Lower lobe of right lung (tissue), 2 donors: ENCODE data around the gene CMTM7. TPM values are rescaled to one million over a fixed set of nuclear protein-coding genes. Genes with fewer than 3 reads are reported as not detected.

Experiments
- ATAC-seq, 2 donors: fragments of 200-7000 bp; cut with Tn5 transposase; one replicate each; pipeline ENCODE4 v1.9.1; 2020 to 2022; ENCODE audit warnings: mild to moderate bottlenecking in 2 of 2, moderate library complexity in 2 of 2
- DNase-seq: peaks from one replicate; pipeline ENCODE4 v3.0.0-alpha.2; 2020
- H3K27ac ChIP-seq: fragments of 200-600 bp; one replicate; pipeline ENCODE4 v1.8.0; 2022
- H3K27me3 ChIP-seq: fragments of 200-600 bp; one replicate; pipeline ENCODE4 v1.8.0; 2022; ENCODE audit warnings: low read depth
- H3K36me3 ChIP-seq: fragments of 200-600 bp; one replicate; pipeline ENCODE4 v1.8.0; 2022; ENCODE audit warnings: mild to moderate bottlenecking
- H3K4me1 ChIP-seq: fragments of 200-600 bp; one replicate; pipeline ENCODE4 v1.8.0; 2022
- H3K4me3 ChIP-seq: fragments of 200-600 bp; one replicate; pipeline ENCODE4 v1.8.0; 2022; ENCODE audit warnings: mild to moderate bottlenecking
- H3K9me3 ChIP-seq: fragments of 200-600 bp; one replicate; pipeline ENCODE4 v1.8.0; 2022
- CTCF ChIP-seq: fragments of 200-600 bp; IDR thresholded peaks from one replicate; pipeline ENCODE4 v1.8.0; 2022; ENCODE audit warnings: antibody characterized with exemption, mild to moderate bottlenecking
- intact Hi-C: fragments of 100-400 bp; cut with DNase I; formaldehyde crosslinking; loops from one replicate; pipeline ENCODE4 v1.11.0; 2022
- total RNA-seq: library from RNA; stranded (reverse); fragmentation: NEBNext Ultra II Directional; extraction: Animal tissue kit (Norgen Biotek cat#: 25700); gene quantifications from one replicate; pipeline ENCODE4 v1.2.1, GENCODE V29; 2021
- donor health status: DM: no; HTN: yes; CAD: no; lungs with severe emphysema.

The CMTM7 gene
- total RNA-seq, 1 donor from 2014 or later = 49.9 TPM

- no peaks in the 10 kb centered on the region for H3K27me3 ChIP-seq
- H3K4me1 ChIP-seq = peaks cover 26% of the 10 kb centered on the region
- no peak for DNase-seq
- no peak for TF ChIP-seq CTCF
- no peaks in the 10 kb centered on the region for H3K36me3 ChIP-seq
- H3K27ac ChIP-seq = no peak overlapping the region
- no peak overlapping the region for H3K4me3 ChIP-seq
- ATAC-seq = no peak
- intact Hi-C loops = no loop called here
- no peaks in the 10 kb centered on the region for H3K9me3 ChIP-seq
These were observed 39.2 kb downstream of the CMTM7 start for GRCh38 chr3:32430900-32431299.

- Histone ChIP-seq H3K9me3 (no peaks in the 10 kb centered on the region), H3K4me3 (no peak overlapping the region), H3K27ac (no peak overlapping the region), H3K36me3 (no peaks in the 10 kb centered on the region), H3K27me3 (no peaks in the 10 kb centered on the region), H3K4me1 (peaks cover 23% of the 10 kb centered on the region)
- DNase-seq (no peak), ATAC-seq (no peak)
- intact Hi-C loops = no loop called here
- TF ChIP-seq CTCF = no peak
These were observed 39.8 kb downstream of the CMTM7 start for GRCh38 chr3:32431481-32431880.

GRCh38 chr3:32432045-32432710 is 40.5 kb downstream of the CMTM7 start:
- Histone ChIP-seq H3K27me3 (no peaks in the 10 kb centered on the region), H3K36me3 (no peaks in the 10 kb centered on the region), H3K4me1 (peaks cover 23% of the 10 kb centered on the region), H3K4me3 (no peak overlapping the region), H3K27ac (peak overlapping the region; percentile 25), H3K9me3 (no peaks in the 10 kb centered on the region)
- TF ChIP-seq CTCF = no peak
- ATAC-seq (no peak), DNase-seq (no peak)
- intact Hi-C loops = no loop called here

GRCh38 chr3:32432711-32433530 is 41.3 kb downstream of the CMTM7 start:
- Histone ChIP-seq H3K4me1 (peaks cover 19% of the 10 kb centered on the region), H3K27ac (peak overlapping the region; percentile 59)
- no peak for TF ChIP-seq CTCF

GRCh38 chr3:32434206-32434605 is 42.6 kb downstream of the CMTM7 start:
- no peak overlapping the region for H3K27ac ChIP-seq
- no peaks in the 10 kb centered on the region for H3K9me3 ChIP-seq
- no peaks in the 10 kb centered on the region for H3K27me3 ChIP-seq
- ATAC-seq (no peak), DNase-seq (no peak)
- TF ChIP-seq CTCF = no peak
- H3K4me3 ChIP-seq = no peak overlapping the region
- H3K4me1 ChIP-seq = peaks cover 12% of the 10 kb centered on the region
- intact Hi-C loops = no loop called here
- H3K36me3 ChIP-seq = no peaks in the 10 kb centered on the region

More at GRCh38 chr3:32432711-32433530, 41.3 kb downstream of the CMTM7 start:
- H3K4me3 ChIP-seq = no peak overlapping the region
- ATAC-seq (no peak), DNase-seq (no peak)
- H3K36me3 ChIP-seq = no peaks in the 10 kb centered on the region
- intact Hi-C loops = no loop called here
- no peaks in the 10 kb centered on the region for H3K27me3 ChIP-seq
- no peaks in the 10 kb centered on the region for H3K9me3 ChIP-seq
